HG03432 (cell line): ENCODE data around the gene TRIM29.
"Not testable (repeated sequence)": the region's sequence is repeated elsewhere in the genome, so short reads cannot be mapped to it uniquely, and the experiment has no call there.

Experiments
- ATAC-seq: cut with Tn5 transposase; IDR thresholded peaks from one replicate; pipeline ENCODE4 v1.9.1; 2021; ENCODE audit warnings: mild to moderate bottlenecking, moderate library complexity; ENCODE audit not compliant: unreplicated experiment

The TRIM29 gene

DNA sequence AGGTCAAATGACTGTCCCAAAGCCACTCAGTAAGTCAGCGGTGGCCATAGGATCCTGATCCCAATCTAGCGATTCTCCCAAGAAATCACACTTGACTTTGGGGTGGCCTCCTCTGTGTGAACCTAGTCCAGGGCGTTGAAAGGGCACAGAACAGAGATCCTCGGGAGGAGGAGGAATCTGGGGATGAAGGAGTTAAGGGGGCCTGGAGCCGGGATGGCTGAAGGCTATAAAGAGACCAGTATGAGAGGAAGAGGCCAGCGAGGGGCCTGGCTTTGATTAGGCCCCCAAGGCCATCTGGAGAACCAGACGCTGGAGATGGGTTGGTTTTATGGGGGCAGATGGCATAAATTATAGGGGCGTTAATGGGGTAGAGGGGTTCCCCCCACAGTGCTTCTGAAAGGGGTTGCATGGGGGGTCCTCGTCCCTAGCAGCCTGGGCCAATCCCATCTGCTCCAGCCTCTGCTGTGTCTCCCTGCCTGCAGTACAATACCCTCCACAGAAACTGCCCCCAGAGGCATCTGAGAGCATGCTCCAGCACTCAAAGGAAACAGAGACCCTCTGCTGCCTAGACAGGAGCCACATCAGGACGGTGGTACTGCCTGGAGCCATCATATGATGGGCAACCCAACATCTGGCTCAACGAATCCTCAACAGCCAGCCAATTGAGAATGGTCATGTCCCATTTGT is 35.2 kb upstream of the TRIM29 start:
- ATAC-seq: no peak

DNA sequence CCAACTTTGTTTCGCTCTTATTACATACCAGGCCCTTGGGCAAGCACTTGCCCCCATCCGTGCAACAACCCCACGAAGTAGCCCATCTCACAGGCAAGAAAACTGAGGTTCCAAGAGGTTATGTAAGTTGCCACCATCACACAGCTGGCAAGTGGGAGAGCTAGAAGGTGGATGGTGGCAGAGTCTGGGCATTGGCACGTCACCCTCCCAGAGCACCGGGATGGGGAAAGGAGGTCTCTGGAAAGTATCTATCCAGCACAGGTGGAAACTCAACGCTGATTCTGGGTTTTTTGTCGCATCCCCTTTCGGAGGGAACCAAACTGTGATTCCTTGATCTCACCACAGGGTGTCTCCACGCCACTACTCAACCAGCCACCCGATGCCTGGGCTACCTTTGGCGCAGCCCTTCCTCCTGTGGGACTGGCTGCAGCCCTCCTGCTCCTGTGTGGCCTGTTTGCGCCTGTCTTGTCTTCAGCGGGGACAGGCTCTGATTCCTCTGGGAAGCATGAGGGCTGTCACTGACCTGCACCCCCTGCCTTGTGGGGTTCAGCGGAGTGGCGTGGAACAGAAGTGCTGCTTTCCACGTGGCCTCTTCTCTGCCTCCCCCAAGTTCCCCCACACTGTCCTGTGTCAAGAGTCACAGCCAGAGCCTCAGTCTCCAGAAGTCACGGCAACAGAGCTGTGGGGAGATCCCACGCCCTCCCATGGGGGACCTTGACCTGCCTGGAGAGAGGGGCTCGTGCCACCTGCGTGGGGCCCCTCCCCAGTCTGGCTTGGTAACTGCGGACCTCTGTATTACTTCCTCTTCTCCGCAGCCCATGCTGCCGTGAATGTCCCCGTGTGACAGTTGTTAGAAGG is 34.4 kb upstream of the TRIM29 start:
- peak; percentile 47 for ATAC-seq

DNA sequence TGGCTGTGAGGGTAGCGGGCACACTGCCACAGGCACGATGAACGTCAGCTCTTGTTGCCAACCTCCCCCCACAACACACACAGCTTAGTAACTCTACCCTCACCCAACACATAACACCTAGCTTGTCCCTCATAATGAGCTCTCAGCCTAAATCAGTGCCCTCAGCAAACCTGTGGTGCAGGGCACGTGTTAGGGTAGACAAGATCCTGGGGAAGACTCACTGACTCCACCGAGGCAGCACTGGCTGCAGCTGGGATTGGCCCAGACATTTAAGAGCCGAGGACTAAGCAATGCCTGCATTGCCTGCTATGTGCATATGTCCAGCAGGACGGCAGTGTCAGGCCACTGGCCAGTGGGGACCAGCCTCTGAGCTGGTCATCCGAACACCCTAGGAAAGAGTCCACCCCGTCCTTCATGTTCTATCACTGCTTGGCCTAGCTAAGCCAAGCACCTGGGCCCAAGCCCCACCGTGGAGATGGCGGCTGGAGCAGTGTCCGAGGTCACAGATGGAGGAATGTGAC is 32.9 kb upstream of the TRIM29 start:
- ATAC-seq: no peak

DNA sequence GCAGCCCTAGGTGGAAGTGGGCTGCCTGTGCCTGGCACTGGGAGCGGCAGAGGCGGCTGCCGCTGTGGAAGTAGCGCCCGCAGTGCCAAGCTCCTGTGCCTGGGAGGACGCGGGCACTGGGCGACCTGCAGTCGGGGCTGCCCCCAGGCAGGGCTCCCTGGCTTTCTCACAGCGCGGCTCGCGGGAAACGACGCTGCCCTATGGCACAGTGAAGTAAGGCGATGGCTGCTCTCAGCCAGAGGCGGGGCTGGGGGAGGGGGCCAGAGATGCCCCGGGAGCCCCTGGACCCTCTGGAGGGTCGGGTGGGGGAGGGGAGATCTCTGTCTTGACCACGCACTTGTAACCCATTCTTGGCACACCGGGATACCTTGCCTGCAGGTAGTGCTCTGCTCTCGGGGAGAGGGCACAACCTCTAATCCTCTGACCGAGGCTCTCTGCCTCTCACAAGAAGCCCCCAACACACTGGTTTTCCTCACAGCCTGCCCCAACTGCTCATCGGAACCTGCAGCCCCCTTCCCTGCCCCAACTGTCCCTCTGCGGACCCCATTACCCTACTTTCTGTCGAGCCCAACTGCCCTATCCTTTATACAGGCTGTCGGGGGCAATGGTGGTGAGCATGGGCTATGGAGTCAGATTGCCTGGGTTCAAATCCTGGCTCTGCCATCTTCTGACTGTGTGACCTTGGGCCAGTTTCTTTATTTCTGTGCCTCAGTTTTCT is 32.2 kb upstream of the TRIM29 start:
- ATAC-seq: no peak

DNA sequence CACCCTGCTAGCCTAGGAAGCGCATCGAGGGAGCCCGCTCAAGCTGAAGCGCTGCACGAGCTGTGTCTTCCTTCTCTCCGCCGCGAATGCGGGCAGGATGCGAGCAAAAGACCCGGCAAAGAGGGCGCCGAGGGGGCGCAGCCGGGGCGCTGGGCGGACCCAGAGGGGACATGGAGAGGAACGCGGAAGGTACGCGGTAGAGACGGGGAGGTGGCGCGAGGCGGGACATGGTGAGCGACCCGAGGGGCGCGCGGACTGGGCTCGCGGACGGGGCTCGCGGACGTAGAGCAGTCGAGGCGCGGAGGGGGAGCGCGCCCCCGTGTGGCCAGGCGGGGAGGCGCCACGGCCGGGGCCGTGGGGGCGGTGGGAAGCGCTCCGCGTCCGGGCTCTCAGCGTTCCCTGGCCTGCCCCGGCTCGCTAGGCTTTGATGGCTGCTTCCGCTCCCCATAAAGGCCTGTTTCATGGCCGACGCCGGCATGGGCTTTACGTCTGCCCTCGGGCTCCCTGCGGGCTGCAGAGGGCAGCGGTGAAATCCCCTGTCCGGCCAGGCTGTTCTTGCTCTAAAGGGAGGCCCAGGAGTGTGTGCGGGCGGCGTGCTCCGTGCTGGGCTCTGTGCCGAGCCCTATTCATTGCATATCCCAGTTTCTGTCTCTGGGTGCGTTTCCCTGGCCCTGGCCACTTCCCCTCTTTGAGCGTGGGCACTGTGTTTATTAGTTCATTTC is 31.2 kb upstream of the TRIM29 start:
- peak; percentile 62 for ATAC-seq

DNA sequence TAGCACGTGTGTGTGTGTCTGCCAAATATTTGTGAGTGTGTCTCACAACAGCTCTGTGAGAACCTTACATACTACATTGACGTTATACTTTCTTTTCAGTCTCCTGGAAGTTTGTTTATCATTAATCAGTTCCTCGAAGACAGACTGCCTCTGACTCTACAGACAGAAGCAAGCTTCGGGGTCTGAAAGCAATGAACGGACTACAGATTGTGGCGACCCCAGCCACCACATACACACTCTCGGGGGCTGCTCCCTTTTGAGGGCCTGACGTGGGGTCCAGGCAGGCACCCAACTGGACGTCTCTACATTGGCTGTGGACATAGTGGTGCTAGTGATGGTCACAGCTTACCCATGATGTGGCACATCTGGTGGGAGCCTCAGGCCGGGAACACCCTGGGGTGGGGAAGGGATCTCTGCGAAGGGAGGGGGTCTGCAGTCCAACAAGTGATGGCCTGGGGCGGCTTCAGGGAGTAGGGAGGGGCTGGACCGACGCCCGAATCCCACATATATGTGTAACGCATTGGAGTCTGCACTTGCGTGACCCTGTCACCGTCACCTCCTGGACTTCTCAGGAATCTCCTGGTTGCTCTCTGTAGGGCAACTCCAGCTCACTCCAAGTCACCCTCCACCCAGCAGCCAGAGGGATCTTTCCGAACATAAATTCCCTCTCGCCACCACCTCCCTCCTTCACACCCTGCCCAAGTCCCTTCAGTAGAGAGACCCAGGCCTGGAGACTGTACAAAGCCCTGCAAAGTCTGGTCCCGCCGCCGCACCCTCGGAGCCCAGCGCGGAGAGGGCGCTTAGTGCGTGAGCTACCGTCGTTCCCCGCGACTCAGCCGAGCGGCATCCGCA is 30.4 kb upstream of the TRIM29 start:
- ATAC-seq: no peak

DNA sequence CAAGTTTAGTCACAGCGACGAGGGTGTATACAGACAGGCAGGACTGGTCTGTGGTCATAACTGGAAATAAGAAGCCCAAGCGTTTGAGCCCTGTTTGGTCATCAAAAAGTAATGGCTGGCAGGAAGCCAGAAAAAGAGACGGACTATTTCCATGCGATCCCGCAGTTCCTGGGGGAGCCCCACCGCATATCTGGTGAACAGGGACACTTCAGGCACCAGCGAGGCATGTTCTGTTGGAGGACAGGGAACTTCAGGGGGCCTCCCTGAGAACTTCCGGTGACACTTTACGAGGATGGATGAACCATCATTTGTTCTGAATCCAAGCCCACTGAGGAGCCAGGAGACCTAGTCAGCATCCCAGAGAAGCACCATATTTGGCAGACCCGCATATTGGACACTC is 29.7 kb upstream of the TRIM29 start:
- ATAC-seq: no peak

DNA sequence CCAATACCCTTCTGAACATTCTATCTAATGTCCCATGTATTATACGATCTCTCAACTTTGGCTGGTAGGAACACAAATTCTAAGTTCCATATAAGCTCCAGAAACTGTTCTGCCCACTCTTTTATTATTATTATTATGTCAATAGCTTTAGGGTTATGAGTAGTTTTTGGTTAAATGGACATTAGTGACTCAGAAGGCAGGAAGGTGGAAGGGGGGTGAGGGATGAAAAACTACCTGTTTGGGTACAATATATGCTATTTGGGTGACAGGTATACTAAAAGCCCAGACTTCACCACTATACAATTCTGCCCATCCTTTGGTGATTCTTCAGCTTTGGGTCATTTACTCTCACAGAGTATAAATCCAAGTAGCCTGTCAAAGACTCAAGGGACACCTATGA is 22.5 kb upstream of the TRIM29 start:
- no peak for ATAC-seq

DNA sequence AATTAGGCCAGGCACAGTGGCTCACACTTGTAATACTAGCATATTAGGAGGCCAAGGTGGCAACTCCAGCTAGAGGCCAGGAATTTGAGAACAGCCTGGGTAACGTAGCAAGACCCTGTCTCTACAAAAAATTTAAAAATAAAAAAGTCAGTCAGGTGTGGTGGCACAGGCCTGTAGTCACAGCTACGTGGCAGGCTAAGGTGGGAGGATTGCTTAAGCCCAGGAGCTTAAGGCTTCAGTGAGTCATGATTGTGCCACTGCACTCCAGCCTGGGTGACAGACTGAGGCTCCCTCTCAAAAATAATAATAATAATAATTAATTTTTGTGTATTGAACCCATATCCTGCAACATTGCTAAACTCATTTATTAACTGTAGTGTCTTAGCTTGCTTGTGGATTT is 15.3 kb upstream of the TRIM29 start:
- no peak for ATAC-seq

DNA sequence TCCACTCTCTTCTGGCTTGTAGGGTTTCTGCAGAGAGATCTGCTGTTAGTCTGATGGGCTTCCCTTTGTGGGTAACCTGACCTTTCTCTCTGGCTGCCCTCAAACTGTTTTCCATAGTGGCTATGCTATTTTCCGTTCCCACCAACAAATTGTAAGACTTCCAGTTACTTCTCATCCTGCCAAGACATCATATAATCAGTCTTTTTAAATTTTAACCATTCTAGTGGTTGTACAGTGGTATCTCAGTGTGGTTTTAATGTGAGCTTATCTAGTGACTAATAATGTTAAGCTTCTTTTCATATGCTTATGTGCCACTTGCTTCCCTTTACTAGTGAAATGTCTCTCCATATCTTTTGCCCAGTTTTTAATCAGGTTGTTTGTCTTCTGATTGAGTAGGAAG is 13.6 kb upstream of the TRIM29 start:
- ATAC-seq: no peak

DNA sequence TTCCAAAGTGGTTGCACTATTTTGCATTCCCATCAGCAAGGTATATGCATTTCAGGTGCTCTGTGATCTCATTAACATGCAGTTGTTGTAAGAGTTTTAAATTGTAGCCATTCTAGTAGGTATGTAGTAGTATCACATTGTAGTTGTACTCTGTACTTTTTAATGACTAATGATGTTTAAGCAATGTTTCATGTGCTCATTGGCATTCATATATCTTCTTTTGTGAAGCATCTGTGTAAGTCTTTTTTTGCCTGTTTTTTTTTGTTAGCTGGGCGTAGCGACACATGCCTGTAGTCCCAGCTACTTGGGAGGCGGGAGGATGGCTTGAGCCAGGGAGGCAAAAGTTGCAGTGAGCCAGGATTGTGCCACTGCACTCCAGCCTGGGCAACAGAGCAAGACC is 11.3 kb upstream of the TRIM29 start:
- ATAC-seq: no peak

DNA sequence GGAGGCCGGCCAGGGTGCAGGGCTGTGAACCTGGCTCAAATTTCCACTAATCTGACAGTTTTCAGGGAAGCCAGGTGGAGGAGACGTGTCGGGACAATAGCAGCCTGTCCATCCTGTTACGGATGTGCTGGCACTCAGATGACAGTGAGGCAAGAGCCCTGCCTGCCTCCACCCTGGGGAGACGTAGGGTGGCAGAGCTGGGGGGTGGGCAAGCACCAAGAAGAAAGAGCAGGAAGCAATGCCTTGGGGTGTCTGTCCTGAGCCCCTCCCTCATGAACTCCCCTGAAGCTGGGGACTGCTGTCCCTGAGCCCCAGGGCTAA is 10.0 kb upstream of the TRIM29 start:
- ATAC-seq: no peak

DNA sequence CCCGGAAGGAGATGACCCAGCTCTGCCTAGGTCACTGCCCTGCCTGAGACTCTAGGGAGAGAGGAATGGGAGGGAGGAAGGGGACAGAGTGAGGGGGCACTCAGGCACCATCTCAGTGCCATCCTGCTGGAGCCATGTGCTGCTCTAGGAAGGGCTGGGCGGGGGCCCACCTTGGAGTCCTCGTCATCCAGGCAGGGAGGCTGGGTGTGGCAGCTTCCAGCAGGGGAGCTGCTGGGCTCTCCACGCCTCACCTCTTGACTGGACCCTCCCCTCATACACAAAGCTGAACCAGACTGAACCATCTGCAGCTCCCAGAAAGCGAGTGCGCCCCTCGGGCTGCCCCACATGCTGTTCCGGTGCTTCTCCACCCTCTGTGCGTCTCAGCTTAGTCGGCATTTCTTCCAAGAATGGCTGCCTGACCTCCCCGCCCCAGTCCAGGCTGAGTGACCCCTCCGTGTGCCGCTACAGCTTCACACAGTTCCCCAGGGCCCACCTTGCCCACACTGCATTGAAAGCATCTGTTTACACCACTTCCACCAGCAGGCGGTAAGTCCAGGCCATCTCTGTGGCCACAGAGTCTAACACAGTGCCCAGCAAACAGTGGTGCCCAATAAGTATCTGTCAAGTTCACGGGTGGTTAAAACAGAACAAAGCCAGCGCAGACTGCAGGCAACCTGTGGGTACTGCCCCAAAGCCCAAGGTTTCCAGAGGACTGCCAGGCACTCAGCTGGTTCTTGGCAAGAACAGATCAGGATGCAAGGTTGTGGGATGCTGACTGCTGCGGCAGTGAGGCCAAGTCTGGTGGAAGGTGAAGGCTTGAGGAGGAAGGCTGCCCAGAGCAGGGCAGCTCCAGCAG is 9.4 kb upstream of the TRIM29 start:
- ATAC-seq: no peak

DNA sequence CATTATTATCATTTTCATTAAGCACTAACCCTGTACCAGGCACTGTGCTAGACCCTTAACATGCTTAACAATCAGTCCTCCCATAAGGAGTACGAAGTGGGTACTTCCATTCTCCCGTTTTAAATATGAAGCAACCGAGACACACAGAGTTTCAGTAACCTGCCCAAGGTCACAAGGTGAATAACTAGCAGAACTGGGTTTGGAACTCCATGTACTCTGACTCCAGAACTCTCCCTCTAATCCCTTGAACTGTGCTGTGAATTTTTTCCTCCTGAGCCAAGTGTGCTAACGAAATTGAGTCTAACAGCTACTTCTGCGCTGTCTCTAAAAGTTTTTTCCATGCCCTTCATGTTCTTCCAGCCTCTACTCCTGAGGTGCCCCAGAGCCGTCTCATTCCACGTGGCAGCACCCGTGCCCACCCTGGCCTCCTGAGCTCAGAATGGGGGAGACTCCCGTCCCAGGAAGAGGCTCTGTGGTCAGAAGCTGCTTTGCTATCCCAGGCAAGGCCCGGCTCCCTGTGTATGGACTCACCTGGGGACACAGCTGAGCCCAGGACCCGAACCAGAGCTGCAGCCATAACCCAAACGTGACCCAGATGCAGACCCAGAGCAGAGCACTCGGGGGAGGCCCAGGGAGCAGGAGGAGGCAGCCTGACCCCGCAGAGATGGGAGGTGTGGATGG is 8.6 kb upstream of the TRIM29 start:
- ATAC-seq: no peak

DNA sequence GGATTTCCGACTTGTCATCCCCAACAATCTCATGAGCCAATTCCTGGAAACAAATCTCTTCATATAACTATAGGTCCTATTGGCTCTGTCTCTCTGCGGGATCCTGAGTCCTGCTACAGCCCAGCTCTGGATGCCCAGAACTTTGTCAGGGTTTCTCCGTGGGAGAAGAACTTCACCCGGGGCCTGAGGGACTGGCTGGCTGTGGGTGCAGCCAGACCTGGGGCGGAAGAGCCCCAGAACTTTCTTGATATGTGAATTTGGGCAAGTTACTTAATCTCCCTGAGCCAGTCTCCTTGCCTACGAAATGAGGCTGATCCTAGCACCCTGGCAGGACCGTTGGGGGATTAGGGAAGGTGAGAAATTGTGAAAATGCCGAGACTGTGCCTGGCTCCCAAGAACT is 6.6 kb upstream of the TRIM29 start:
- no peak for ATAC-seq

DNA sequence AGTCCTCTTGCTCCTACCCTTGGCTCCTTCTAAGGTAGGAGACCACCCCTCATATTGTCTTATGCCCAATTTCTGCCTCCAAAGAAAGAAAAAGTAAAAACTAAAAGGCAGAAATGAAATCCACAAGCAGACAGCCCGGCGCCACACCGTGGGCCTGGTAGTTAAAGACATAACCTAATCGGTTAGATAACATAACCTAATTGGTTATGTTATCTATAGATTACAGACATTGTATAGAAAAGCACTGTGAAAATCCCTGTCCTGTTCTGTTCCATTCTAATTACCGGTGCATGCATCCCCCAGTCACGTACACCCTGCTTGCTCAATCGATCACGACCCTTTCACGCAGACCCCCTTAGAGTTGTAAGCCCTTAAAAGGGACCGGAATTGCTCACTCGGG is 5.6 kb upstream of the TRIM29 start:
- ATAC-seq: not testable (repeated sequence)

DNA sequence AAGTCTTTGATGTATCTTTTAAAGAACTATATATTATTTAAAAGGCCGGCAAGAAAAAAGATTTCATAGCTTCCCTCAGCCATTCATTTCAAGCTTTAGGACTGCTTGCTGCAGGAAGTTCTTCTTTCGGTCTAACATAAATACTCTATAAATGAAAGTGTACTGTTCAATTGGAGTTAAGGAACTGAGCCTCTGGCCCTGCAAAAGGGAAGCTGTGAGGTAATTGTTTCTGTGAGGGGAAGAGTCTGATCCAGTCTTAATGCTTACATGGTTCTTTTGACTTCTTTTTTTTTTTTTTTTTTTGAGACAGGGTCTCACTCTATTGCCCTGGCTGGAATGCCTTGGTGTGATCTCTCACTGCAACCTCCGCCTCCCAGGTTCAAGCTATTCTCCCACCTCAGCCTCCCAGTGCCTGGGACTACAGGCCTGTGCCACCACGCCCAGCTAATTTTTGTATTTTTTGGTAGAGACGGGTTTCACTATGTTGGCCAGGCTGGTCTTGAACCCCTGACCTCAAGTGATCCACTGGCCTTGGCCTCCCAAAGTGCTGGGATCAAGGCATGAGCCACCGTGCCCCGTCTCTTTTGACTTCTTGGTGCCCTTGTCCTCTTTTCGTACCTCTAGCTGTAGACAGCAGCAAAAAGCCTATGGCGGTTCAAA is 4.7 kb upstream of the TRIM29 start:
- ATAC-seq: no peak

DNA sequence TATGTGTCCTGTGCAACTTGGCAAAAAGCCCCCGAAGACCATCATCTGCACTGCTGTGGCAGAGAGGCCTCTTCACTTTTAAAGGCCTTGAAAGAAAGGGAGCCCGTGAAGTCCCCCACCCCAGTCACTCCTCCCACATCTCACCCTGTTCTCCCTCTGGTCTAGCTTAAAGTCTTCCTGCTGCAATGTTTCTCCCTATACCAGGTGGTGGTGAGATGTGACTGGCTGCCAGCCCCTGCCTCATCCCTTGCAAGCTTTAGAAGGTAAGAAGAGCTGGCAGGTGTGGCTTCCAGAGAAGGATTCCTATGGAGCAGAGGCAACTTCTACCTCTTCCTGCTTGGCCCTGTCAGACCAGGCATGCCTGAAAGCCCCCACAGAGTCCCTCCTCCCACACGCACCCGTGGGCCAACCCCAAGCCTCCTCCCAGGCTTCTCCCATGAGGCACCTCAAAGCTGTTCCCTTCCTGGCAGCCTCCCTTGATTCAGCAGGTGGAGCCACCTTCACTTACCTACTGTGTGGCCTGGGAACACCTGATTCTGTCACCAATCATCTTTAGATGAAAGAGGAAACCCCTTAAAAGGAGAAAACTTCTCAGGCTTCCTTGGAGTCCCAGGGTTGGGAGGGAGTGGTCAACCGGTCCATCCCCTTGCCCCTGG is 4.0 kb upstream of the TRIM29 start:
- ATAC-seq: no peak
